HEK293 (cell line): Measurements from ENCODE around the gene CELSR3.

Experiments
- EGR2 ChIP-seq: fragments of 450-650 bp; formaldehyde crosslinking; IDR thresholded peaks from 2 replicates; pipeline ENCODE4 v1.5.1; 2016; ENCODE audit warnings: low read depth, missing biosample characterization, missing genetic modification characterization
- GFI1B ChIP-seq: fragments of 450-650 bp; formaldehyde crosslinking; IDR thresholded peaks from 2 replicates; pipeline ENCODE4 v1.5.1; 2016; ENCODE audit warnings: missing biosample characterization, missing genetic modification characterization
- IKZF3 ChIP-seq: fragments of 450-650 bp; IDR thresholded peaks from 2 replicates; pipeline ENCODE4 v1.5.0; 2018; ENCODE audit warnings: missing biosample characterization, mild to moderate bottlenecking, missing genetic modification characterization, moderate library complexity
- KLF1 ChIP-seq: fragments of 450-650 bp; formaldehyde crosslinking; IDR thresholded peaks from 2 replicates; pipeline ENCODE4 v1.5.1; 2016; ENCODE audit warnings: missing biosample characterization, missing genetic modification characterization
- KLF9 ChIP-seq: fragments of 450-650 bp; formaldehyde crosslinking; IDR thresholded peaks from 2 replicates; pipeline ENCODE4 v1.5.1; 2016; ENCODE audit warnings: missing biosample characterization, missing genetic modification characterization, low read depth
- OSR2 ChIP-seq: fragments of 450-650 bp; formaldehyde crosslinking; IDR thresholded peaks from 2 replicates; pipeline ENCODE4 v1.5.1; 2016; ENCODE audit warnings: missing biosample characterization, missing genetic modification characterization
- SP2 ChIP-seq: fragments of 450-650 bp; formaldehyde crosslinking; IDR thresholded peaks from 2 replicates; pipeline ENCODE4 v1.5.1; 2016; ENCODE audit warnings: missing biosample characterization, missing genetic modification characterization
- TCF7L2 ChIP-seq: IDR thresholded peaks from 2 replicates; pipeline ENCODE4 v1.6.1; 2011; ENCODE audit warnings: low read depth, mild to moderate bottlenecking, inconsistent platforms, low read length, moderate library complexity, borderline replicate concordance
- YY2 ChIP-seq: fragments of 450-650 bp; formaldehyde crosslinking; IDR thresholded peaks from 2 replicates; pipeline ENCODE4 v1.5.1; 2016; ENCODE audit warnings: missing biosample characterization, missing genetic modification characterization
- ZBTB17 ChIP-seq: fragments of 450-650 bp; formaldehyde crosslinking; IDR thresholded peaks from 2 replicates; pipeline ENCODE4 v1.5.1; 2016; ENCODE audit warnings: missing biosample characterization, missing genetic modification characterization
- ZBTB20 ChIP-seq: fragments of 450-650 bp; formaldehyde crosslinking; IDR thresholded peaks from 2 replicates; pipeline ENCODE4 v1.5.1; 2016; ENCODE audit warnings: missing biosample characterization, missing genetic modification characterization
- ZBTB21 ChIP-seq: fragments of 450-650 bp; formaldehyde crosslinking; IDR thresholded peaks from 2 replicates; pipeline ENCODE4 v1.5.1; 2017; ENCODE audit warnings: missing biosample characterization, missing genetic modification characterization
- ZFP37 ChIP-seq: fragments of 450-650 bp; formaldehyde crosslinking; IDR thresholded peaks from 2 replicates; pipeline ENCODE4 v1.5.1; 2016; ENCODE audit warnings: missing biosample characterization, missing genetic modification characterization
- ZNF16 ChIP-seq: fragments of 450-650 bp; formaldehyde crosslinking; IDR thresholded peaks from 2 replicates; pipeline ENCODE4 v1.5.1; 2016; ENCODE audit warnings: low read depth, missing biosample characterization, missing genetic modification characterization
- ZNF169 ChIP-seq: fragments of 450-650 bp; formaldehyde crosslinking; IDR thresholded peaks from 2 replicates; pipeline ENCODE4 v1.5.1; 2016; ENCODE audit warnings: missing biosample characterization, missing genetic modification characterization
- ZNF239 ChIP-seq: fragments of 450-650 bp; formaldehyde crosslinking; IDR thresholded peaks from 2 replicates; pipeline ENCODE4 v1.5.1; 2016; ENCODE audit warnings: missing biosample characterization, missing genetic modification characterization
- ZNF292 ChIP-seq: fragments of 450-650 bp; formaldehyde crosslinking; IDR thresholded peaks from 2 replicates; pipeline ENCODE4 v1.5.1; 2016; ENCODE audit warnings: low read depth, missing biosample characterization, missing genetic modification characterization, borderline replicate concordance
- ZNF366 ChIP-seq: fragments of 450-650 bp; formaldehyde crosslinking; conservative IDR thresholded peaks from 2 replicates; pipeline ENCODE4 v1.5.1; 2016; ENCODE audit warnings: missing biosample characterization, missing genetic modification characterization
- ZNF404 ChIP-seq: fragments of 450-650 bp; formaldehyde crosslinking; IDR thresholded peaks from 2 replicates; pipeline ENCODE4 v1.5.1; 2017; ENCODE audit warnings: missing biosample characterization, missing genetic modification characterization
- ZNF433 ChIP-seq: fragments of 450-650 bp; formaldehyde crosslinking; IDR thresholded peaks from 2 replicates; pipeline ENCODE4 v1.5.1; 2016; ENCODE audit warnings: missing biosample characterization, missing genetic modification characterization, low read depth
- ZNF510 ChIP-seq: fragments of 450-650 bp; formaldehyde crosslinking; IDR thresholded peaks from 2 replicates; pipeline ENCODE4 v1.5.1; 2018; ENCODE audit warnings: mild to moderate bottlenecking, missing genetic modification characterization, missing biosample characterization; ENCODE audit not compliant: insufficient replicate concordance
- ZNF529 ChIP-seq: fragments of 450-650 bp; formaldehyde crosslinking; IDR thresholded peaks from 2 replicates; pipeline ENCODE4 v1.5.1; 2017; ENCODE audit warnings: missing genetic modification characterization, missing biosample characterization; ENCODE audit not compliant: insufficient replicate concordance
- ZNF558 ChIP-seq: fragments of 450-650 bp; formaldehyde crosslinking; IDR thresholded peaks from 2 replicates; pipeline ENCODE4 v1.5.1; 2016; ENCODE audit warnings: missing biosample characterization, missing genetic modification characterization
- ZNF610 ChIP-seq: fragments of 450-650 bp; formaldehyde crosslinking; IDR thresholded peaks from 2 replicates; pipeline ENCODE4 v1.5.1; 2016; ENCODE audit warnings: missing biosample characterization, missing genetic modification characterization, borderline replicate concordance
- ZNF776 ChIP-seq: fragments of 450-650 bp; formaldehyde crosslinking; IDR thresholded peaks from 2 replicates; pipeline ENCODE4 v1.5.0; 2017; ENCODE audit warnings: missing biosample characterization, missing genetic modification characterization, borderline replicate concordance
- ZNF777 ChIP-seq: fragments of 450-650 bp; formaldehyde crosslinking; IDR thresholded peaks from 2 replicates; pipeline ENCODE4 v1.5.1; 2017; ENCODE audit warnings: missing biosample characterization, missing genetic modification characterization, borderline replicate concordance
- ZNF792 ChIP-seq: fragments of 450-650 bp; formaldehyde crosslinking; IDR thresholded peaks from 2 replicates; pipeline ENCODE4 v1.5.1; 2016; ENCODE audit warnings: missing biosample characterization, missing genetic modification characterization
- ZNF843 ChIP-seq: fragments of 450-650 bp; formaldehyde crosslinking; IDR thresholded peaks from 2 replicates; pipeline ENCODE4 v1.5.1; 2016; ENCODE audit warnings: missing biosample characterization, missing genetic modification characterization
- TF ChIP-seq, protein P1 (sequence below): fragments of 450-650 bp; formaldehyde crosslinking; IDR thresholded peaks from 2 replicates; pipeline ENCODE4 v1.5.1; 2016; ENCODE audit warnings: missing biosample characterization, missing genetic modification characterization, low read depth
- TF ChIP-seq, protein P2 (sequence below): fragments of 450-650 bp; formaldehyde crosslinking; IDR thresholded peaks from 2 replicates; pipeline ENCODE4 v1.5.1; 2017; ENCODE audit warnings: missing biosample characterization, missing genetic modification characterization
- TF ChIP-seq, protein P3 (sequence below): fragments of 450-650 bp; formaldehyde crosslinking; IDR thresholded peaks from 2 replicates; pipeline ENCODE4 v1.5.1; 2016; ENCODE audit warnings: missing biosample characterization, missing genetic modification characterization
- TF ChIP-seq, protein P4 (sequence below): fragments of 450-650 bp; formaldehyde crosslinking; IDR thresholded peaks from 2 replicates; pipeline ENCODE4 v1.5.1; 2016; ENCODE audit warnings: missing biosample characterization, missing genetic modification characterization
- TF ChIP-seq, protein P5 (sequence below): fragments of 450-650 bp; formaldehyde crosslinking; IDR thresholded peaks from 2 replicates; pipeline ENCODE4 v1.5.0; 2017; ENCODE audit warnings: missing biosample characterization, missing genetic modification characterization, borderline replicate concordance

Gene CELSR3

DNA sequence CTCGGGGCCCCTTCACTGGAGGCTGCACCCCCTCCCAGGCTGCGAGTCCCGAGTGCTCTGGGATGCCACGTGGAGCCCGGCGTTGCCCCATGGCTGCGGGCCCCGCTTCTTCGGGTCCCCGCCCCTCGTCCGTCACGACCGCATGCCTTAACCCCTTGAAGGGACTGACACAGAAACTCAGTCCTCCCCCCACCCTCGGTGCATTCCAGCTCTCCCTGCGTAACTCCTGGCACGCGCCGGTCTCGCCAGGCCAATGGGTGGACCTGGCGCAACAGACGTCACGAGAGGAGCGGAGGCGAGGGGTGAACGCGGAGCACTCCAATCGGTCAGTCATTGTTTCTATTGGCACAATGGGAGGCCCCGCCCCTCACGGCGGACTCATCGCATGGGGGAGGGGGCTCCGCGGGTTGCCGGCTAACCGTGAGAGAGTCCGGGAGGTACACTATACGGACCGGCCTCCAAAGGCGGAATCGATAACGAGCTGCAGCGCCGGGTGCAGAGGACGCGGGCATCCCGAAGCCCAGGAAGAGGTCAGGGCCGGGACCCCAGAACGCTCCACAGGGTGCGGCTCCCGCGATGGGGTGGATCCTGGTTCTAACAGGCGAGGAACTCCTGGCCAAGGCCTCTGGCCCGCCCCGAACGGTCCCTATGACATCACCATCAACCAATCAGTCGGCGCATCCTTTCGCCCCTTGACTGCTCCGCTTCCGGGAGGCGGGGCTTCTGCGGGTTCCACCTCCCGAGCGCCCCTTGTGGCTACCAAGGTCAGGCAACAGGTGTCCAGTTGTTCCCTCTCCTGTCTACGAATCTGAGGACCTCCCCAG, 1.0 kb upstream of the CELSR3 start (continued):
- TF ChIP-seq ZNF239 (tag by site-specific recombination) (no peak), ZNF558 (no peak), ZBTB20 (tag by site-specific recombination) (peak; percentile 81), ZNF366 (tag by site-specific recombination) (no peak), SP2 (tag by site-specific recombination) (peak; percentile 86), KLF1 (tag by site-specific recombination) (peak; percentile 81), ZNF433 (tag by site-specific recombination) (no peak), ZNF16 (tag by site-specific recombination) (no peak), ZNF776 (tag by site-specific recombination) (no peak), ZBTB17 (tag by site-specific recombination) (peak; percentile 91), ZNF792 (no peak), ZFP37 (tag by site-specific recombination) (peak; percentile 45; the same call in 1 of the 2 replicates), ZNF843 (tag by site-specific recombination) (peak; percentile 72; the same call in 1 of the 2 replicates), YY2 (tag by site-specific recombination) (no peak), ZNF610 (tag by site-specific recombination) (no peak; the same call in 1 of the 2 replicates), KLF9 (tag by site-specific recombination) (peak; percentile 73), ZNF777 (tag by site-specific recombination) (no peak), ZBTB21 (tag by site-specific recombination) (peak; percentile 74; the same call in 1 of the 2 replicates), ZNF510 (tag by site-specific recombination) (no peak), TCF7L2 (no peak), ZNF169 (tag by site-specific recombination) (no peak), GFI1B (tag by site-specific recombination) (no peak), IKZF3 (tag by site-specific recombination) (peak; percentile 90), OSR2 (tag by site-specific recombination) (no peak), ZNF292 (no peak), ZNF529 (tag by site-specific recombination) (no peak), EGR2 (tag by site-specific recombination) (0 out of 2 replicates have a peak, but pooled peaks have one; percentile 32), ZNF404 (tag by site-specific recombination) (no peak)
- TF ChIP-seq, protein P1, sequence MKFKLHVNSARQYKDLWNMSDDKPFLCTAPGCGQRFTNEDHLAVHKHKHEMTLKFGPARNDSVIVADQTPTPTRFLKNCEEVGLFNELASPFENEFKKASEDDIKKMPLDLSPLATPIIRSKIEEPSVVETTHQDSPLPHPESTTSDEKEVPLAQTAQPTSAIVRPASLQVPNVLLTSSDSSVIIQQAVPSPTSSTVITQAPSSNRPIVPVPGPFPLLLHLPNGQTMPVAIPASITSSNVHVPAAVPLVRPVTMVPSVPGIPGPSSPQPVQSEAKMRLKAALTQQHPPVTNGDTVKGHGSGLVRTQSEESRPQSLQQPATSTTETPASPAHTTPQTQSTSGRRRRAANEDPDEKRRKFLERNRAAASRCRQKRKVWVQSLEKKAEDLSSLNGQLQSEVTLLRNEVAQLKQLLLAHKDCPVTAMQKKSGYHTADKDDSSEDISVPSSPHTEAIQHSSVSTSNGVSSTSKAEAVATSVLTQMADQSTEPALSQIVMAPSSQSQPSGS (tag by site-specific recombination) = peak; percentile 97
- TF ChIP-seq, protein P2, sequence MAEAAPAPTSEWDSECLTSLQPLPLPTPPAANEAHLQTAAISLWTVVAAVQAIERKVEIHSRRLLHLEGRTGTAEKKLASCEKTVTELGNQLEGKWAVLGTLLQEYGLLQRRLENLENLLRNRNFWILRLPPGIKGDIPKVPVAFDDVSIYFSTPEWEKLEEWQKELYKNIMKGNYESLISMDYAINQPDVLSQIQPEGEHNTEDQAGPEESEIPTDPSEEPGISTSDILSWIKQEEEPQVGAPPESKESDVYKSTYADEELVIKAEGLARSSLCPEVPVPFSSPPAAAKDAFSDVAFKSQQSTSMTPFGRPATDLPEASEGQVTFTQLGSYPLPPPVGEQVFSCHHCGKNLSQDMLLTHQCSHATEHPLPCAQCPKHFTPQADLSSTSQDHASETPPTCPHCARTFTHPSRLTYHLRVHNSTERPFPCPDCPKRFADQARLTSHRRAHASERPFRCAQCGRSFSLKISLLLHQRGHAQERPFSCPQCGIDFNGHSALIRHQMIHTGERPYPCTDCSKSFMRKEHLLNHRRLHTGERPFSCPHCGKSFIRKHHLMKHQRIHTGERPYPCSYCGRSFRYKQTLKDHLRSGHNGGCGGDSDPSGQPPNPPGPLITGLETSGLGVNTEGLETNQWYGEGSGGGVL (tag by site-specific recombination) = peak; percentile 53; the same call in 1 of the 2 replicates
- TF ChIP-seq, protein P3, sequence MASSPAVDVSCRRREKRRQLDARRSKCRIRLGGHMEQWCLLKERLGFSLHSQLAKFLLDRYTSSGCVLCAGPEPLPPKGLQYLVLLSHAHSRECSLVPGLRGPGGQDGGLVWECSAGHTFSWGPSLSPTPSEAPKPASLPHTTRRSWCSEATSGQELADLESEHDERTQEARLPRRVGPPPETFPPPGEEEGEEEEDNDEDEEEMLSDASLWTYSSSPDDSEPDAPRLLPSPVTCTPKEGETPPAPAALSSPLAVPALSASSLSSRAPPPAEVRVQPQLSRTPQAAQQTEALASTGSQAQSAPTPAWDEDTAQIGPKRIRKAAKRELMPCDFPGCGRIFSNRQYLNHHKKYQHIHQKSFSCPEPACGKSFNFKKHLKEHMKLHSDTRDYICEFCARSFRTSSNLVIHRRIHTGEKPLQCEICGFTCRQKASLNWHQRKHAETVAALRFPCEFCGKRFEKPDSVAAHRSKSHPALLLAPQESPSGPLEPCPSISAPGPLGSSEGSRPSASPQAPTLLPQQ (tag by site-specific recombination) = peak; percentile 99
- TF ChIP-seq, protein P4, sequence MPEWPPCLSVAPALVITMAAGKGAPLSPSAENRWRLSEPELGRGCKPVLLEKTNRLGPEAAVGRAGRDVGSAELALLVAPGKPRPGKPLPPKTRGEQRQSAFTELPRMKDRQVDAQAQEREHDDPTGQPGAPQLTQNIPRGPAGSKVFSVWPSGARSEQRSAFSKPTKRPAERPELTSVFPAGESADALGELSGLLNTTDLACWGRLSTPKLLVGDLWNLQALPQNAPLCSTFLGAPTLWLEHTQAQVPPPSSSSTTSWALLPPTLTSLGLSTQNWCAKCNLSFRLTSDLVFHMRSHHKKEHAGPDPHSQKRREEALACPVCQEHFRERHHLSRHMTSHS (tag by site-specific recombination) = no peak
- TF ChIP-seq, protein P5, sequence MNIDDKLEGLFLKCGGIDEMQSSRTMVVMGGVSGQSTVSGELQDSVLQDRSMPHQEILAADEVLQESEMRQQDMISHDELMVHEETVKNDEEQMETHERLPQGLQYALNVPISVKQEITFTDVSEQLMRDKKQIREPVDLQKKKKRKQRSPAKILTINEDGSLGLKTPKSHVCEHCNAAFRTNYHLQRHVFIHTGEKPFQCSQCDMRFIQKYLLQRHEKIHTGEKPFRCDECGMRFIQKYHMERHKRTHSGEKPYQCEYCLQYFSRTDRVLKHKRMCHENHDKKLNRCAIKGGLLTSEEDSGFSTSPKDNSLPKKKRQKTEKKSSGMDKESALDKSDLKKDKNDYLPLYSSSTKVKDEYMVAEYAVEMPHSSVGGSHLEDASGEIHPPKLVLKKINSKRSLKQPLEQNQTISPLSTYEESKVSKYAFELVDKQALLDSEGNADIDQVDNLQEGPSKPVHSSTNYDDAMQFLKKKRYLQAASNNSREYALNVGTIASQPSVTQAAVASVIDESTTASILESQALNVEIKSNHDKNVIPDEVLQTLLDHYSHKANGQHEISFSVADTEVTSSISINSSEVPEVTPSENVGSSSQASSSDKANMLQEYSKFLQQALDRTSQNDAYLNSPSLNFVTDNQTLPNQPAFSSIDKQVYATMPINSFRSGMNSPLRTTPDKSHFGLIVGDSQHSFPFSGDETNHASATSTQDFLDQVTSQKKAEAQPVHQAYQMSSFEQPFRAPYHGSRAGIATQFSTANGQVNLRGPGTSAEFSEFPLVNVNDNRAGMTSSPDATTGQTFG (tag by site-specific recombination) = no peak
